ENCODE measurements around the gene SRRT.

- no peak for TF ChIP-seq CTCF (conservative IDR thresholded peaks at IDR 0.05 in 1 of 2, IDR thresholded peaks at IDR 0.05 in 1 of 2; ENCODE audit: low read depth in 1 of 2, low read length in 2 of 2)
- no peak for TF ChIP-seq EZH2 (IDR thresholded peaks at IDR 0.05; ENCODE audit: low read length, missing control alignments)
Observed at GRCh38 chr7:100861616-100861985, 13.3 kb upstream of the SRRT start.

Measured in fibroblast of lung (primary cell).